NK-92 (cell line): ENCODE results near the gene DENND1A.

Experiments used
- DNase-seq: peaks from one replicate; lab custom pipeline; 2025; ENCODE audit not compliant: unreplicated experiment; lab: John Stamatoyannopoulos, UW

The DENND1A gene

GRCh38 chr9:123511326-123512277 lies 418.3 kb downstream of the DENND1A start:
- no peak for DNase-seq

DNA sequence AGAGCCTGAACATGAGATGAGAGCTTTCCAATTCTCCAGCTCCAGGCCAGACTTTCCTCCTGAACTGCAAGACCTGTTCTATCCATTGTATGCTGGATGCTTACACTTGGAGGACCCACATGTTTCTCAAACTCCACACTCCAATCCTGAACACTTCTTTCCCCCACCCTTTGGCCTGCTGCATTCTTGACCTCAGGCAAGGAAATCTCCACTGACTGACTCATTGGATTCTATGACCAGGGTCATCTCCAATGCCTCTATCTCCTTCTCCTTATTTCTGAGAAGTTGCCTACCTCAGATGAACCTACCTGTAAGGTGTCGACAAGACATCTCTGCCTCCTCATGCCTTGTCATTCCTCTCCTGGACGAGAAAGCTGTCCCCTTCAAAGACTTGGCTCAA lies 420.3 kb downstream of the DENND1A start:
- no peak for DNase-seq

DNA sequence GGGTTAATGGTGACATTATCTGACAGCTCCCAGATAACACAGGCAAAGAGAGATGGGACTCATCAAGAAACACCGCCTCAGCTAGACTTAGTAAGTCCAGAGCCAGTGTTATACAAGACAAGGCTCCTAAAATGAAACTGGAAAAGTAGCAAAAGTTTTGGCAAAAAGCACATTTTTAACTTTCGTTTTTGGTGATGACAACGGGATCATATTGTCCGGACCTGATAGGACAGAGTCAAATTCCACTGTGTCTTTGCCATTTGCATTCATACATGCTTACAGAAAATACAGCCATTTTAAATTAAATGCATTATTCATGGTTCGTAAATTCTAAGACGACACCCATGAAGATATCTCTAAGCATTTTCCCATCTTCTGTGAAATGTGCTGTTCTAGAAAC lies 421.9 kb downstream of the DENND1A start:
- no peak for DNase-seq

GRCh38 chr9:123505496-123505895 lies 424.4 kb downstream of the DENND1A start:
- no peak for DNase-seq

DNA sequence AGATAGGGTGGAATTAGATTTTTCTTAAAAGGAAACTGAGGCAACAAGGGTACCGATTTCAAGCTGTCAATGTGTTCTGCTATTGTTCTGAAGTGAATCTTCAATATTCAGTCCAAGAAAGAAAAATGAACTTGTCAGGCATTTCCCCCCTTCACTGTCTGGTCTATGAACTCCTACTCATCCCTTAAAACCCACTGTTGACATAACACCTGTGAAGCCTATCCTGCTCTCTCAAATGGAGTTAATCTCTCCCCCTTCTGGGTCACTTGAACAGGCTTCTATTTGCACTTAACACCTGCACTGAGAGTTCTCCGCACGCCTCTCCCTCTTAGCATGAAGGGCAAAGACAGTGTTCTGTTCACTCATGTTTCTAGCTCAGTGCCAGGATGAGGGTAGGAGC lies 429.6 kb downstream of the DENND1A start:
- no peak for DNase-seq

- DNase-seq = no peak
Observed at GRCh38 chr9:123497830-123498229, 432.1 kb downstream of the DENND1A start.

- no peak for DNase-seq
Observed at GRCh38 chr9:123495731-123496130, 434.2 kb downstream of the DENND1A start.

DNA sequence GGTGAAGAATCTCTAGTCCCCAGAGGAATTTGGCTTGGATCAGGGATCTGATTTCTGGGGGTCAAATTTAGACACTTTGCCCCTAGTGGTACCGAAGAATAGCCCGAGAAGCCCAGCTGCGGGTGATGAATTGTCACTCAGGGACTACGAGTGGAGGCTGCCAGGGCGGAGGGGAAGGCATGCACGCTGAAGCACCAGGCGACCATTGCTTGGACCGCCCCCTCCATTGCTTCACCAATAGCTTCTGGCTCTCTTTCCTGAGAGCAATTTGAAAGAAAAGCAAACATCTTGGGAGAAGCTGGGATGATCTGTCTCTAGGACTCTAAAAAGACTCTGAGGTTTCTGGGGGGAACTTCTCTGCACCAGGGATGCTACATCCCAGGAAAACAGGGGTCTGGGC lies 436.3 kb downstream of the DENND1A start:
- DNase-seq = no peak

DNA sequence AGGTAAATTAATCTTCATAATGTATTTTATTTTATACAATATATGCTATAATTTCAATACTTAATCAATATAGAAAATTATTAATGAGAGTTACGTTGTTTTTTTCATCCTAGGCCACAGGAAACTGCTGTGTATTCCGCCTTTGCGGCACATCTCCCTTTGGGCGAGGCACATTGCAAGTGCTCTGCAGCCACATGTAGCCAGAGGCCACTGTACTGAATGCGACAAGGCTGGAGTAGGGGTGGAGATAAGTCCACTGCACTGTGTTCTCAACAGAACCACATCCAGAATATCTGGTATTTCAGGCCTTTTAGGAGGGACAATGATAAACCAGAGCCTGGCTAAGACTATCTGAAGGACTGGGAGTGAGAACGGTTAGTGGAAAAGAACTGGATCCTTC lies 439.2 kb downstream of the DENND1A start:
- DNase-seq = no peak

DNA sequence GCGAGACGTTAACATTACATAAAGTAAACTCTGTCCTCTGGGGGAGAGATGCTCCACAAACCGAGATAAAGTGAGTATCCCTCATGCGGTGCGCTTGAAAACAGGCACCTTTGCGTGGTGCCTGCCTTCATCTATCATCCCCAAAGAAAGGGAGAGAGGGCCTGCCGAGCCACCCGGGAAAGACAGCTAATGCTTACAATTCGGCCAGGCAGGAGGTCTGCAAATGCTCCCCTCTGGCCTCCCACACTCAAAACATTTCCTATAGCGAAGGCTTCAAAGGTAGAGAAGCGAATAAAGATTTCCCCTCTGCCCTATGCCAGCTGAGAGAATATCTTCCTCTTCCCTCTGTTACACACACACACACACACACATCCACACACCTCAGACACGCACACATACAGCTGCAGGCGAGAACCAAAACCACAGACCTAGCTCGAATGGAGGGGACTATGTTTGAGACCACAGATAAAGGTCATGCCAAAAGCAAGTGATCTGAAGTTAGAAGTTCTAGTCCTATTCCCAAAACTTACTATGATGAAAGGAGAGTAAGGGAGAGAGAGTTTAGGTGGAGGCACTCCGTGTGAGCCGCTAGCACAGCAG lies 441.1 kb downstream of the DENND1A start:
- DNase-seq = no peak

DNA sequence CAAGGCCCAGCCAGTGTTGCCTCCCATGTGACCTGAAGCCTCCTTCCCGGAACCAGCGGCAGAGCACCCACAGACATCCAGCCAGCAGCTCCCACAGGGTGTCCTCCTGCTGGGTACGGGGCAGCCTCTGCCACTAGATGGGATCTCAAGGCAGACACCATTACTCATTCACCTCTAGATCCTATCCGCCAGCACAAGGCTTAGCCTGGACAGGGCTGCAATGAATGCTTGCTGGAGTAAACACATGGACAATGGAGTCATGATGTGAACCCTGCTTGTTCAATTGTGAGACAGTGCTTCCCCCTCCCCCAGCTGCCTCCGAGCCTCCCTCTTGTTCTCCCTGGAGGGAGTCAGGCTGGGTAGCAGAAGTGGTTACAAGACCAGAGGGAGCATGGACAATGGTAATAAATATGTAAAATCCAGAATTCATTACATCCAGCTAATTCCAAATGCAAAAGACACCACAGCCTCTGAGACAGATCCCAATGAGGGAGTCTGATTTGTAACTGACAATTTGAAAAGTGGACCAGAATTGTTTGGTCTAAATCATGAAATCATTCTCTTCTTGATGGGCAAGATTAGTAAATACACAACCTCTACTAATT lies 441.9 kb downstream of the DENND1A start:
- no peak for DNase-seq

DNA sequence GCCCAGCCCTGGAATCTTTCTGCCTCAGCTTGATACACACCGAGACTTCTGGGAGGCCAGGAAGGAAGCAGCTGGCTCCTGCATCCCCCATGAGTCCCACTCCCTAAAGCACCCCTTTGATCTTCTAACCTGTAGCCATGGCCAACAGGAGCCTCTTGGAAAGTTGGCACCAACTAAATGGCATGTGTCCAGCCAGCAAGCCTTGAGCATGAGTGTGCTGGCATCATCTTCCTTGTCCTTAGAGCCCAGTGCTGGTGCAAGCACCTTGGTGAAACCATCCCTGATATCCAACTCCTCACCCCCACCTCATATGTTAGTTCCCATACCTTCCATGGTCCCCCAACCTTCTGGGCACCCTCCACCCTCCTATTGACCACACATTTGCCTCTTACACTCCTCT lies 443.5 kb downstream of the DENND1A start:
- DNase-seq = no peak

DNA sequence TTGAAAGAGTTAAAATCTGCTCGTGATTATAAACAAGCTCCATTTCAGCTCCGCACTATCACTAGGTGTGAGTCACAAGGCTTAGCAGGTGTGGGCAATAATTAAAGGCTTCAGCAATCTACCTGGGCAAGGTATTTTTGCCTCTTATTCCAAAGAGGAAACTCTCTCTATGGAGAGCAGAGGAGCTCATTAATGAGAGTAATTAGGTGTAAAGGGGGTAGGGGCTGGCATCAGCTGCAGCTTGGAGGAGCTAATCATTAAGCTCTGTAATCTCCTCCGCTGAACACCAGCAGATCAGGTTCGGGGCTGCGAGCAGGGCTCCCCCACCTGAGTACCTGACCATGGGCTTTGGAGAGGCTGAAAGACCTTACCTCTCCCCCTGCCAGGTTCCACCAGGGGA lies 444.7 kb downstream of the DENND1A start:
- no peak for DNase-seq

GRCh38 chr9:123484130-123484529 lies 445.8 kb downstream of the DENND1A start:
- DNase-seq = no peak

DNA sequence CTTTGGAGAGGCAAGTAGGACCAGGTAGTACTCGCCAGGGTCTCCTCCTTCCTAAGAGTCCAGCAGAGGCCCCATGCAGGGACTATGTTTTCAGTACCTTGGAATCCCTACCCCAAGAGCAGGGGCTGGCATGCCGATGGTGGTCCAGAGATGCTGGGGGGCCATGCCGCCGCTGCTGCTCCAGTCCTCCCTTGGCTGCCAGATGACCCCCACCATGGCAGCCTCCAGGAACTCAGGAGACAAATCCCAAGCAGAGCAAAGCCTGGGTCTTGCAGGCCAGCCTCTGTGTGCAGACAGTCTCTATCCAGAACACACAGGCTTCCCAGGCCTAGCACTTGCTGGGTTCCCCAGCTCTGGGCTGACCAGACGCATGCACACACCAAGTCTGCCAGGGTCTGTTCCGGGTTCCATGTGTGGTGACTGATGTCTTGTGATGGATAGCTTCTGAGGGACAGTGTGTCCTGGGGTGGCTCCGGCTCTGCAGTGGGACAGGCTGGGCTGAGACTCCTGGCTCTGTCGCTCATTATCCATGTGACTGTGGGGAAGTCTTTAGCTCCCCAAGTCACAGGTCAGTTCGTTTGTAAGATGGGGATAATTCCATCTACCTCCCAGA lies 446.6 kb downstream of the DENND1A start:
- DNase-seq = no peak

DNA sequence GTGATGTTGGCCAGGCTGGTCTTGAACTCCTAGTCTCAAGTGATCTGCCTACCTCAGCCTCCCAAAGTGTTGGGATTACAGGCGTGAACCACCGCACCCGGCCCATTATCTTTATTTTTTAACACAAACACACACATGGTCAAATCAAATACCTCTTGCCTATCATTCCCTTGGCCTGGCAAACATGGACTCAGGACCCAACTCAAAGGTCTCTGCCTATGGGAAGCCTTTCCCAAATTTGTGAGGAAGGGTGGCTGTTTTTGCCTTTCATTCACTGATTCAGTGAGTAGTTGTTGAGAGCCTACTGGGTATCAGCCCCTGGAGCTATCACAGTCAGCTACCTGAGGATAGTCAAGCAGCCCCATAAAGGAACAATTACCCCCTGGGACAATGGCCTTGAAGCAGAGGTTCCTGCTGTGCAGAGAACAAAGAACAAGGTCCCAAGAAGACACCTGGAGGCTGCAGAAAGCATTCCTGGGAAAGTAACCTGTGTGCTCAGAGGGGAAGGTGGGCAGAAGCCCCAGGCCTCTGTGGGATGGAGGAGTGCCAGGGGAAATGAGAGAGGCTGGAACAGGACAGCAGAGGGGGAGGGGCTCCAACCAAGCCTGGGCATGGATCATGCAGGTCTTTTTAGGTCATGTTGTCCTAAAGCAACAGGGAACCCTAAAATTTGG lies 447.5 kb downstream of the DENND1A start:
- DNase-seq = no peak

DNA sequence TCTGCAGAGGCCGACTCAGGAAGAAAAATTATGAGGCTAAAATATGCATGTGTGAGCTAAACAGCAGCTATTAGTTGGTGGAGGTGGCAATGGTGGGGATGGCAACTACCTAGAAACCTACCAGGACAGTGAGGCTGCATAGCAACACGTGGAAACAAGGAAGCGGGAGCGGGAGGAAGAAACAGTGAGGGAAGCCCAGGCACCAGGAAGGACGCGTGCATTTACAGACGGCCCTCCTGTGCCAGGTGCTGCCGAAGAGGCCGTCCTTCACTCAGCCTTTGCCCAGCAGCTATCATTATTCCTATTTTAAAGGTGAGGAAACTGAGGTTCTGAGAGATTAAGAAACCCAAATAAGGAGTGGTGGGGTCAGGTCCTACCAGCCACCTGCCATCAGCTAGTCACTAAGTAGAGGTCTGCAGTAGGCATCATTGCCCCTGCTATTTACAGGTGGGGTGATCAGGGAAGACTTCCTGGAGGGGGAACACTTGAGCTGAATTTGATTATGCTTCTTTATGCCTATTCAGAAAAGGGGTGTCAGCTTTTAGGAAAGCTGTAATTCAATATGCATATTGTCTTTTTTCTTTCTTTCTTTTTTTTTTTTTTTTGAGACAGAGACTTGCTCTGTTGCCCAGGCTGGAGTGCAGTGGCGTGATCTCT lies 448.6 kb downstream of the DENND1A start:
- DNase-seq = no peak

DNA sequence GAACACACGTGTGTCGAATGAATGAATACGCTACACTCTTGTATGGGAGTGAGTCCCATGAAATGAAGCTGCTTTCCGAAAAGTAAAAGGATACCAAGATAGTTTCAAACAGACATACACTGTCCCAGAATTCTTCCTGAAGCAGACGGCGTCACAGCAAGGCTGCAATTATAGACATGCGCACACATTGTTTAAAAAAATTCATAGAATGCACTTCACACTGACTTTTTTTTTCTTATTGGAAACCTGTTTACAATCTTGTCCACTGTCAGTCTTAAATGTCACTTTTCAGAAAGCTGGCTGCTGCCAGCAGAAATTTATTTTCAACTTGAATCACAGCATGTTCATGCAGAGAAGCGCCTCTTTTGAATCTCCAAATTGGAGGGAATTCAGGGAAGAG lies 449.1 kb downstream of the DENND1A start:
- DNase-seq = no peak

- no peak for DNase-seq
Observed at GRCh38 chr9:123480096-123480495, 449.8 kb downstream of the DENND1A start.

- no peak for DNase-seq
Observed at GRCh38 chr9:123478967-123479602, 450.8 kb downstream of the DENND1A start.
